Prostate gland (tissue), 2 donors: ENCODE measurements around the gene ZNF45.

ENCODE experiments used
- POLR2AphosphoS5 ChIP-seq: sonication (generic); formaldehyde crosslinking; IDR thresholded peaks from one replicate; pipeline ENCODE4 v1.6.1; 2017; ENCODE audit warnings: antibody characterized with exemption
- TF ChIP-seq, protein P1 (sequence below), 4 experiments: fragments of 200-600 bp in 2 of 4; fragments of 450-650 bp in 2 of 4; sonication (generic) in 2 of 4; IDR thresholded peaks; 1 replicate in 3 of 4; 2 replicates in 1 of 4; pipeline ENCODE4 v1.5.1; 2016 to 2019; ENCODE audit warnings: antibody characterized with exemption in 4 of 4, mild to moderate bottlenecking in 2 of 4, moderate library complexity in 2 of 4

DNA sequence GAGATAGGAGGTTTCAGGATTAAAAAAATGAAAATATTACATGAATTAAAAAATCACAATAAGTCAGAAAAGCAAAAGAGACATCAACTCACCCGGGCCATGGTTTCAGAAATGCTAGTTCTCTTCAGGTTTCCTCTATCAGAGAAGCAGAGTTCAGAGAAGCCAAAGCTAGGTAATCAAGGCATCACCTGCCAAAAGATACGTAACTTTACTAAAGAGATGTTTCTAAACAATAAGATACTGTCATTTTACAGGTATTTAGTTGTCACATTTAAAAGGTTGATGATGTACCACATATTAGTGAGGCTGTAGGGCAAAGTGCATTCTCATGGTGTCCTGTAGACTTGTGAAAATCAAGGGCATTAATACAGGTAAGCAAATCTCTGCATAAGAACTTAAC, 51.2 kb downstream of the ZNF45 start, which contains the start of gene ZNF404:
- TF ChIP-seq POLR2AphosphoS5: no peak
- TF ChIP-seq, protein P1, sequence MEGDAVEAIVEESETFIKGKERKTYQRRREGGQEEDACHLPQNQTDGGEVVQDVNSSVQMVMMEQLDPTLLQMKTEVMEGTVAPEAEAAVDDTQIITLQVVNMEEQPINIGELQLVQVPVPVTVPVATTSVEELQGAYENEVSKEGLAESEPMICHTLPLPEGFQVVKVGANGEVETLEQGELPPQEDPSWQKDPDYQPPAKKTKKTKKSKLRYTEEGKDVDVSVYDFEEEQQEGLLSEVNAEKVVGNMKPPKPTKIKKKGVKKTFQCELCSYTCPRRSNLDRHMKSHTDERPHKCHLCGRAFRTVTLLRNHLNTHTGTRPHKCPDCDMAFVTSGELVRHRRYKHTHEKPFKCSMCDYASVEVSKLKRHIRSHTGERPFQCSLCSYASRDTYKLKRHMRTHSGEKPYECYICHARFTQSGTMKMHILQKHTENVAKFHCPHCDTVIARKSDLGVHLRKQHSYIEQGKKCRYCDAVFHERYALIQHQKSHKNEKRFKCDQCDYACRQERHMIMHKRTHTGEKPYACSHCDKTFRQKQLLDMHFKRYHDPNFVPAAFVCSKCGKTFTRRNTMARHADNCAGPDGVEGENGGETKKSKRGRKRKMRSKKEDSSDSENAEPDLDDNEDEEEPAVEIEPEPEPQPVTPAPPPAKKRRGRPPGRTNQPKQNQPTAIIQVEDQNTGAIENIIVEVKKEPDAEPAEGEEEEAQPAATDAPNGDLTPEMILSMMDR (IDR thresholded peaks at IDR 0.05): no peak
